ENCODE data around the gene TMEM14B.
"Not testable (repeated sequence)": the region's sequence is repeated elsewhere in the genome, so short reads cannot be mapped to it uniquely, and the experiment has no call there.

TMEM14B gene

GRCh38 chr6:10722820-10723566, 24.6 kb upstream of the TMEM14B start, which contains the start of gene TMEM14C:
TMEM14C (plus strand) TSS chr6:10723070; CDS start chr6:10724614, 1,544 bp downstream.
- Histone ChIP-seq H3K9ac (ENCODE audit: low read length in 5 of 5) (peak within 1 kb of the TSS; percentile 84 to 94 (median 89)), H3K27ac (ENCODE audit: low read depth, low read length) (peak within 1 kb of the TSS; percentile 90)

GRCh38 chr6:10723567-10723881, 24.1 kb upstream of the TMEM14B start:
- Histone ChIP-seq H3K4me1 (ENCODE audit: control insufficient read depth in 5 of 5, insufficient read depth in 5 of 5, low read length in 5 of 5) (peaks cover 4 to 40% (median 33%) of the 10 kb centered on the region in 5 donors), H3K36me3 (ENCODE audit: control insufficient read depth in 5 of 5, insufficient read depth in 5 of 5, low read length in 5 of 5) (peaks cover 0 to 33% (median 16%) of the 10 kb centered on the region in 5 donors)

More at GRCh38 chr6:10722820-10723566, 24.6 kb upstream of the TMEM14B start, which contains the start of gene TMEM14C:
- H3K4me1 ChIP-seq (ENCODE audit: control insufficient read depth in 5 of 5, insufficient read depth in 5 of 5, low read length in 5 of 5): peaks cover 4 to 40% (median 33%) of the 10 kb centered on the region in 5 donors
- peaks cover 0 to 3% (median 0%) of the 10 kb centered on the region in 5 donors for H3K9me3 ChIP-seq (ENCODE audit: control insufficient read depth in 5 of 5, low read length in 5 of 5)
- peak within 1 kb of the TSS; percentile 83 to 93 (median 85) for H3K4me3 ChIP-seq (ENCODE audit: low read depth in 1 of 5, low read length in 5 of 5)
- peaks cover 0 to 27% (median 12%) of the 10 kb centered on the region in 5 donors for H3K36me3 ChIP-seq (ENCODE audit: control insufficient read depth in 5 of 5, insufficient read depth in 5 of 5, low read length in 5 of 5)
- H3K27me3 ChIP-seq (ENCODE audit: control insufficient read depth in 5 of 5, insufficient read depth in 4 of 5, low read length in 5 of 5): no peaks in the 10 kb centered on the region

DNA sequence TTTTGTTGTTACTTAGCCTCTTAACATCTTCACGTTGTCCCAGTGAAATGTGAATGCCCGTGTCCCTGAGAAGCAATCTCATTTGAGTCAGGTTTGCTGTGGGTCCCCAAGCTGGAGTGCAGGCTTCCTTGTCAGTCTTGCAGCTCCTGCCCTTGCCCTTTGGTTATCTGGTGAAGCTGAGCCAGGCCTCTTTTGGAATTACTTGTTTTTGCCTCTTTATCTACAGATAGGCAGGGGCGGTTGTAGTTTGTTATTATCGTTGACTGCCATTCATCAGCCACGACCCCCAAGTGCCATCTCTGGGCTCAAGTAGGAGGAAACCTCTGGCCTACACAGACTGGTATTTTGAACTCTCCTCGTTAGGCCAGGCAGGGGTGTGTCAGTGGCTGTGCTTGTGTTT, 22.6 kb upstream of the TMEM14B start:
- no peaks in the 10 kb centered on the region for H3K27me3 ChIP-seq (ENCODE audit: control insufficient read depth in 5 of 5, insufficient read depth in 4 of 5, low read length in 5 of 5)
- peaks cover 4 to 39% (median 33%) of the 10 kb centered on the region in 5 donors for H3K4me1 ChIP-seq (ENCODE audit: control insufficient read depth in 5 of 5, insufficient read depth in 5 of 5, low read length in 5 of 5)
- peaks cover 3 to 45% (median 26%) of the 10 kb centered on the region in 5 donors for H3K36me3 ChIP-seq (ENCODE audit: control insufficient read depth in 5 of 5, insufficient read depth in 5 of 5, low read length in 5 of 5)
- H3K27ac ChIP-seq (ENCODE audit: low read depth, low read length): peak overlapping the region; percentile 0
- H3K9ac ChIP-seq (ENCODE audit: low read length in 5 of 5): no peak overlapping the region
- H3K9me3 ChIP-seq (ENCODE audit: control insufficient read depth in 5 of 5, low read length in 5 of 5): no peaks in the 10 kb centered on the region
- H3K4me3 ChIP-seq (ENCODE audit: low read depth in 1 of 5, low read length in 5 of 5): peak overlapping the region in 1 of 5 donors; percentile 4

More at GRCh38 chr6:10723567-10723881, 24.1 kb upstream of the TMEM14B start:
- Histone ChIP-seq H3K4me3 (ENCODE audit: low read depth in 1 of 5, low read length in 5 of 5) (peak overlapping the region; percentile 83 to 93 (median 85)), H3K27me3 (ENCODE audit: control insufficient read depth in 5 of 5, insufficient read depth in 4 of 5, low read length in 5 of 5) (no peaks in the 10 kb centered on the region), H3K27ac (ENCODE audit: low read depth, low read length) (peak overlapping the region; percentile 90), H3K9ac (ENCODE audit: low read length in 5 of 5) (peak overlapping the region; percentile 79 to 94 (median 89)), H3K9me3 (ENCODE audit: control insufficient read depth in 5 of 5, low read length in 5 of 5) (peaks cover 0 to under 1% (median 0%) of the 10 kb centered on the region in 5 donors)

DNA sequence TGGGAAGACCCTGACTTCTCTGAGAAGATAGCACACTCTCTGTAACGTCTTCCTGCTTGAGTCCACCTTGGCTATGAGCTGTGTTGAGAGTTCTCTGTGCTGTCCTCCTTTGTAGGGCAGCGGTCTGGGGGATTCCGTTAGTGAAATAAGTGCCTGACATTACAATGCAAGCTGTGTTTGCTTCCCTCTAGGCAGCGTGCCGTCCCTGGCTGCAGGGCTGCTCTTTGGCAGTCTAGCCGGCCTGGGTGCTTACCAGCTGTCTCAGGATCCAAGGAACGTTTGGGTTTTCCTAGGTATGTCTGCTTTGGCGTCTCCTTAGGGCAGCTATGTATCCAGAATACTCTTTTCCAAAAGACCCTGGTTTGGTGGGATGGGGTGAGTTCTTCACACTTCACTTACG, 21.9 kb upstream of the TMEM14B start:
- H3K4me3 ChIP-seq (ENCODE audit: low read depth in 1 of 5, low read length in 5 of 5): no peak overlapping the region
- no peak overlapping the region for H3K9ac ChIP-seq (ENCODE audit: low read length in 5 of 5)
- peak overlapping the region; percentile 0 for H3K27ac ChIP-seq (ENCODE audit: low read depth, low read length)
- H3K36me3 ChIP-seq (ENCODE audit: control insufficient read depth in 5 of 5, insufficient read depth in 5 of 5, low read length in 5 of 5): peaks cover 8 to 52% (median 32%) of the 10 kb centered on the region in 5 donors
- peaks cover 4 to 43% (median 38%) of the 10 kb centered on the region in 5 donors for H3K4me1 ChIP-seq (ENCODE audit: control insufficient read depth in 5 of 5, insufficient read depth in 5 of 5, low read length in 5 of 5)
- H3K9me3 ChIP-seq (ENCODE audit: control insufficient read depth in 5 of 5, low read length in 5 of 5): no peaks in the 10 kb centered on the region
- no peaks in the 10 kb centered on the region for H3K27me3 ChIP-seq (ENCODE audit: control insufficient read depth in 5 of 5, insufficient read depth in 4 of 5, low read length in 5 of 5)

DNA sequence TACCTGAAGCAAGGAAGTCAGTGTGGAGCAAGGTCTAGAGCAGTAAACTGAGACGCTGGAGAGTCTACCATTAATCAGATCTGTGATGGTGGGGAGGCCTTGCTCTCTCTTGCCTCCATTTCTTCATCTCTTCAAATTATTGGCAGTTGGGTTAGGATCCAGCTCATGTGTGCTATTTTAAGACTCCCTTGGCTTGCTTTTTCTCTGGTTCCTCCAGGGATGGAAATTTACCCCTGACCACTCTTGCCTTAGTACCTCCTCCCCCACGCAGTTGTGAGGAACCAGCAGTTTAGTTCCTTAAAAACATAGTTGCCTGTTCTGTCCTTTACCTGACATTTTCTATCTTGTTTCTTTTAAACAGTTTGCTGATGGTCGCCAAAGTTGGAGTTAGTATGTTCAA, 17.4 kb upstream of the TMEM14B start:
- Histone ChIP-seq H3K9me3 (ENCODE audit: control insufficient read depth in 5 of 5, low read length in 5 of 5) (no peaks in the 10 kb centered on the region), H3K4me3 (ENCODE audit: low read depth in 1 of 5, low read length in 5 of 5) (no peak overlapping the region), H3K9ac (ENCODE audit: low read length in 5 of 5) (no peak overlapping the region), H3K36me3 (ENCODE audit: control insufficient read depth in 5 of 5, insufficient read depth in 5 of 5, low read length in 5 of 5) (peaks cover 8 to 67% (median 51%) of the 10 kb centered on the region in 5 donors), H3K4me1 (ENCODE audit: control insufficient read depth in 5 of 5, insufficient read depth in 5 of 5, low read length in 5 of 5) (peaks cover 0 to 12% (median 10%) of the 10 kb centered on the region in 5 donors), H3K27ac (ENCODE audit: low read depth, low read length) (peak overlapping the region; percentile 43), H3K27me3 (ENCODE audit: control insufficient read depth in 5 of 5, insufficient read depth in 4 of 5, low read length in 5 of 5) (no peaks in the 10 kb centered on the region)

GRCh38 chr6:10733151-10733715, 14.4 kb upstream of the TMEM14B start:
- Histone ChIP-seq H3K9ac (ENCODE audit: low read length in 5 of 5) (no peak overlapping the region), H3K27me3 (ENCODE audit: control insufficient read depth in 5 of 5, insufficient read depth in 4 of 5, low read length in 5 of 5) (no peaks in the 10 kb centered on the region), H3K36me3 (ENCODE audit: control insufficient read depth in 5 of 5, insufficient read depth in 5 of 5, low read length in 5 of 5) (peaks cover 8 to 43% (median 40%) of the 10 kb centered on the region in 5 donors), H3K4me1 (ENCODE audit: control insufficient read depth in 5 of 5, insufficient read depth in 5 of 5, low read length in 5 of 5) (peaks cover 0 to 12% (median 10%) of the 10 kb centered on the region in 5 donors), H3K9me3 (ENCODE audit: control insufficient read depth in 5 of 5, low read length in 5 of 5) (no peaks in the 10 kb centered on the region), H3K27ac (ENCODE audit: low read depth, low read length) (no peak overlapping the region), H3K4me3 (ENCODE audit: low read depth in 1 of 5, low read length in 5 of 5) (no peak overlapping the region)

- H3K27ac ChIP-seq (ENCODE audit: low read depth, low read length): no peak overlapping the region
- H3K36me3 ChIP-seq (ENCODE audit: control insufficient read depth in 5 of 5, insufficient read depth in 5 of 5, low read length in 5 of 5): peaks cover 5 to 37% (median 34%) of the 10 kb centered on the region in 5 donors
- peaks cover 0 to 12% (median 10%) of the 10 kb centered on the region in 5 donors for H3K4me1 ChIP-seq (ENCODE audit: control insufficient read depth in 5 of 5, insufficient read depth in 5 of 5, low read length in 5 of 5)
- no peak overlapping the region for H3K9ac ChIP-seq (ENCODE audit: low read length in 5 of 5)
- no peak overlapping the region for H3K4me3 ChIP-seq (ENCODE audit: low read depth in 1 of 5, low read length in 5 of 5)
- no peaks in the 10 kb centered on the region for H3K27me3 ChIP-seq (ENCODE audit: control insufficient read depth in 5 of 5, insufficient read depth in 4 of 5, low read length in 5 of 5)
- no peaks in the 10 kb centered on the region for H3K9me3 ChIP-seq (ENCODE audit: control insufficient read depth in 5 of 5, low read length in 5 of 5)
These were observed 13.7 kb upstream of the TMEM14B start for GRCh38 chr6:10733863-10734262.

GRCh38 chr6:10736731-10737130, 10.9 kb upstream of the TMEM14B start:
- no peaks in the 10 kb centered on the region for H3K4me1 ChIP-seq (ENCODE audit: control insufficient read depth in 5 of 5, insufficient read depth in 5 of 5, low read length in 5 of 5)
- peaks cover 0 to 19% (median 18%) of the 10 kb centered on the region in 5 donors for H3K36me3 ChIP-seq (ENCODE audit: control insufficient read depth in 5 of 5, insufficient read depth in 5 of 5, low read length in 5 of 5)
- H3K4me3 ChIP-seq (ENCODE audit: low read depth in 1 of 5, low read length in 5 of 5): no peak overlapping the region
- no peaks in the 10 kb centered on the region for H3K9me3 ChIP-seq (ENCODE audit: control insufficient read depth in 5 of 5, low read length in 5 of 5)
- no peak overlapping the region for H3K27ac ChIP-seq (ENCODE audit: low read depth, low read length)
- H3K27me3 ChIP-seq (ENCODE audit: control insufficient read depth in 5 of 5, insufficient read depth in 4 of 5, low read length in 5 of 5): no peaks in the 10 kb centered on the region
- no peak overlapping the region for H3K9ac ChIP-seq (ENCODE audit: low read length in 5 of 5)

- Histone ChIP-seq H3K36me3 (ENCODE audit: control insufficient read depth in 5 of 5, insufficient read depth in 5 of 5, low read length in 5 of 5) (peaks cover 0 to 8% (median 5%) of the 10 kb centered on the region in 5 donors), H3K27me3 (ENCODE audit: control insufficient read depth in 5 of 5, insufficient read depth in 4 of 5, low read length in 5 of 5) (no peaks in the 10 kb centered on the region), H3K9ac (ENCODE audit: low read length in 5 of 5) (no peak overlapping the region), H3K4me1 (ENCODE audit: control insufficient read depth in 5 of 5, insufficient read depth in 5 of 5, low read length in 5 of 5) (no peaks in the 10 kb centered on the region), H3K9me3 (ENCODE audit: control insufficient read depth in 5 of 5, low read length in 5 of 5) (no peaks in the 10 kb centered on the region), H3K4me3 (ENCODE audit: low read depth in 1 of 5, low read length in 5 of 5) (no peak overlapping the region), H3K27ac (ENCODE audit: low read depth, low read length) (no peak overlapping the region)
These were observed 7.5 kb upstream of the TMEM14B start for GRCh38 chr6:10740061-10740460.

- not testable (repeated sequence) for H3K27me3 ChIP-seq (ENCODE audit: control insufficient read depth in 5 of 5, insufficient read depth in 4 of 5, low read length in 5 of 5); H3K4me1 ChIP-seq (ENCODE audit: control insufficient read depth in 5 of 5, insufficient read depth in 5 of 5, low read length in 5 of 5); H3K4me3 ChIP-seq (ENCODE audit: low read depth in 1 of 5, low read length in 5 of 5); H3K9me3 ChIP-seq (ENCODE audit: control insufficient read depth in 5 of 5, low read length in 5 of 5); H3K9ac ChIP-seq (ENCODE audit: low read length in 5 of 5); H3K36me3 ChIP-seq (ENCODE audit: control insufficient read depth in 5 of 5, insufficient read depth in 5 of 5, low read length in 5 of 5); H3K27ac ChIP-seq (ENCODE audit: low read depth, low read length)
These were observed 6.0 kb upstream of the TMEM14B start for GRCh38 chr6:10741643-10742042.

Data from subcutaneous abdominal adipose tissue (tissue), 5 donors.